GM23338 (cell line): ENCODE measurements around the gene COA6. TPM values are rescaled to one million over a fixed set of nuclear protein-coding genes. Genes with fewer than 3 reads are reported as not detected.

Experiments used
- ATAC-seq: fragments of 200-7000 bp; cut with Tn5 transposase; 3 replicates; pipeline ENCODE4 v1.9.1; 2020
- DNase-seq: peaks from one replicate; pipeline ENCODE4 v3.0.0-alpha.2; 2015; ENCODE audit warnings: low spot score
- H2AFZ ChIP-seq: fragments of 200-600 bp; sonication (generic); 2 replicates; pipeline ENCODE4 v1.8.0; 2016; ENCODE audit warnings: antibody characterized with exemption, mild to moderate bottlenecking, moderate library complexity
- H3F3A ChIP-seq: fragments of 200-600 bp; sonication (generic); replicated peaks from 2 replicates; pipeline ENCODE4 v1.8.0; 2017; ENCODE audit warnings: antibody characterized with exemption, mixed run types, low read depth
- H3K27ac ChIP-seq: fragments of 200-600 bp; sonication (generic); 2 replicates; pipeline ENCODE4 v1.6.1; 2016; ENCODE audit warnings: low read depth
- H3K27me3 ChIP-seq: fragments of 200-600 bp; sonication (generic); 2 replicates; pipeline ENCODE4 v1.8.0; 2016; ENCODE audit warnings: mild to moderate bottlenecking, mixed run types, moderate library complexity; ENCODE audit not compliant: insufficient read depth
- H3K36me3 ChIP-seq: fragments of 200-600 bp; sonication (generic); 2 replicates; pipeline ENCODE4 v1.8.0; 2016; ENCODE audit warnings: mild to moderate bottlenecking; ENCODE audit not compliant: insufficient read depth
- H3K4me1 ChIP-seq: fragments of 200-600 bp; sonication (generic); 2 replicates; pipeline ENCODE4 v1.8.0; 2016; ENCODE audit warnings: mild to moderate bottlenecking, moderate library complexity; ENCODE audit not compliant: insufficient read depth
- H3K4me2 ChIP-seq: fragments of 200-600 bp; sonication (generic); 2 replicates; pipeline ENCODE4 v1.7.1; 2017; ENCODE audit warnings: mixed run types
- H3K4me3 ChIP-seq: fragments of 200-600 bp; sonication (generic); 2 replicates; pipeline ENCODE4 v1.6.1; 2016; ENCODE audit warnings: mixed run types
- H3K79me2 ChIP-seq: fragments of 200-600 bp; sonication (generic); replicated peaks from 2 replicates; pipeline ENCODE4 v1.8.0; 2017; ENCODE audit warnings: mild to moderate bottlenecking; ENCODE audit not compliant: insufficient read depth
- H3K9me2 ChIP-seq: fragments of 200-600 bp; sonication (generic); 2 replicates; pipeline ENCODE4 v1.8.0; 2017; ENCODE audit not compliant: insufficient read depth
- H4K20me1 ChIP-seq: fragments of 200-600 bp; sonication (generic); replicated peaks from 2 replicates; pipeline ENCODE4 v1.8.0; 2017; ENCODE audit warnings: mild to moderate bottlenecking; ENCODE audit not compliant: insufficient read depth
- H3K27ac Mint-ChIP-seq: 2 replicates; pipeline ENCODE4 v1.8.0; 2020; ENCODE audit warnings: inconsistent platforms, mild to moderate bottlenecking, moderate library complexity, mixed read lengths
- H3K27me3 Mint-ChIP-seq: 3 replicates; pipeline ENCODE4 v1.8.0; 2022; ENCODE audit warnings: low read depth, mild to moderate bottlenecking, moderate library complexity, mixed read lengths, inconsistent platforms; ENCODE audit not compliant: insufficient read depth, poor library complexity
- H3K36me3 Mint-ChIP-seq: 3 replicates; pipeline ENCODE4 v1.8.0; 2021; ENCODE audit warnings: low read depth, mild to moderate bottlenecking, inconsistent platforms, moderate library complexity, mixed read lengths
- H3K4me1 Mint-ChIP-seq: 3 replicates; pipeline ENCODE4 v1.8.0; 2020; ENCODE audit warnings: mild to moderate bottlenecking, inconsistent platforms, mixed read lengths
- H3K4me3 Mint-ChIP-seq: 3 replicates; pipeline ENCODE4 v1.8.0; 2021; ENCODE audit warnings: moderate library complexity, mild to moderate bottlenecking, inconsistent platforms, mixed read lengths
- H3K9me3 Mint-ChIP-seq: 3 replicates; pipeline ENCODE4 v1.8.0; 2020; ENCODE audit warnings: moderate library complexity, mild to moderate bottlenecking, inconsistent platforms, mixed read lengths
- CREB1 ChIP-seq: fragments of 250-450 bp; sonication (Bioruptor Pico); IDR thresholded peaks from 2 replicates; pipeline ENCODE4 v1.5.0; 2020; ENCODE audit warnings: low read depth, mild to moderate bottlenecking, moderate library complexity
- CTCF ChIP-seq, 2 experiments: fragments of 200-600 bp in 1 of 2; sonication (generic) in 1 of 2; conservative IDR thresholded peaks; 2 replicates each; pipeline versions ENCODE4 v1.5.1 to v1.6.1; 2016 to 2017; ENCODE audit warnings: antibody characterized with exemption in 2 of 2, low read depth in 2 of 2, mild to moderate bottlenecking in 2 of 2, moderate library complexity in 1 of 2
- ETS1 ChIP-seq: IDR thresholded peaks from 2 replicates; pipeline ENCODE4 v1.6.1; 2016; ENCODE audit warnings: antibody characterized with exemption
- EZH2 ChIP-seq: fragments of 200-600 bp; sonication (generic); IDR thresholded peaks from one replicate; pipeline ENCODE4 v1.8.0; 2017; ENCODE audit warnings: antibody characterized with exemption, mild to moderate bottlenecking, low read depth; ENCODE audit not compliant: unreplicated experiment
- EZH2phosphoT487 ChIP-seq: fragments of 200-600 bp; sonication (generic); IDR thresholded peaks from one replicate; pipeline ENCODE4 v1.8.1; 2018; ENCODE audit warnings: antibody characterized with exemption; ENCODE audit not compliant: unreplicated experiment
- JUNB ChIP-seq: IDR thresholded peaks from one replicate; pipeline ENCODE4 v1.6.1; 2016; ENCODE audit warnings: antibody characterized with exemption; ENCODE audit not compliant: unreplicated experiment
- NANOG ChIP-seq: IDR thresholded peaks from 2 replicates; pipeline ENCODE4 v1.6.1; 2016; ENCODE audit warnings: antibody characterized with exemption, borderline replicate concordance
- POLR2AphosphoS5 ChIP-seq: IDR thresholded peaks from 2 replicates; pipeline ENCODE4 v1.6.1; 2016; ENCODE audit warnings: antibody characterized with exemption, low read depth
- REST ChIP-seq: IDR thresholded peaks from one replicate; pipeline ENCODE4 v1.6.1; 2018; ENCODE audit warnings: antibody characterized with exemption; ENCODE audit not compliant: unreplicated experiment
- STAT1 ChIP-seq: IDR thresholded peaks from one replicate; pipeline ENCODE4 v1.6.1; 2016; ENCODE audit warnings: antibody characterized with exemption; ENCODE audit not compliant: unreplicated experiment
- ZNF114 ChIP-seq: fragments of 250-450 bp; sonication (Bioruptor Pico); IDR thresholded peaks from 2 replicates; pipeline ENCODE4 v1.5.0; 2020; ENCODE audit warnings: mild to moderate bottlenecking, moderate library complexity
- ZNF331 ChIP-seq: fragments of 250-450 bp; sonication (Bioruptor Pico); IDR thresholded peaks from 2 replicates; pipeline ENCODE4 v1.5.0; 2020; ENCODE audit warnings: low read depth, mild to moderate bottlenecking, moderate library complexity
- polyA plus RNA-seq: library from polyadenylated mRNA; unstranded; fragments of >200 nt; fragmentation: Nextera tagmentation; extraction: Ambion mirVana; gene quantifications from 2 replicates; pipeline ENCODE4 v1.2.1, GENCODE V29; 2016
- total RNA-seq: library from RNA; depleted of rRNA; stranded (reverse); fragments of >200 nt; shearing (Covaris generic); gene quantifications from 2 replicates; pipeline ENCODE4 v1.2.3, GENCODE V29; 2014

COA6 gene
- total and polyA plus RNA-seq, 2 experiments from 2014 or later = 20.7 to 156 TPM

- TF ChIP-seq ETS1 (no peak), NANOG (no peak), JUNB (no peak), REST (no peak), ZNF331 (CRISPR knock-in tag) (no peak), STAT1 (no peak), POLR2AphosphoS5 (no peak), EZH2 (no peak), ZNF114 (CRISPR knock-in tag) (no peak)
Observed at GRCh38 chr1:234386122-234386521, 12.9 kb downstream of the COA6 start (continued).

- Histone ChIP-seq H2AFZ (no peak overlapping the region), H3F3A (no peaks in the 10 kb centered on the region), H4K20me1 (no peaks in the 10 kb centered on the region), H3K4me3 (no peak overlapping the region), H3K27ac (no peak overlapping the region), H3K9me2 (no peaks in the 10 kb centered on the region), H3K4me2 (no peak overlapping the region), H3K79me2 (no peaks in the 10 kb centered on the region), H3K27me3 (no peaks in the 10 kb centered on the region), H3K4me1 (no peaks in the 10 kb centered on the region), H3K36me3 (peaks cover 4% of the 10 kb centered on the region; the same call in 1 of the 2 replicates)
- Mint-ChIP-seq H3K4me3 (no peak overlapping the region), H3K9me3 (no peaks in the 10 kb centered on the region), H3K27ac (no peak overlapping the region), H3K27me3 (no peaks in the 10 kb centered on the region), H3K4me1 (no peaks in the 10 kb centered on the region), H3K36me3 (peaks cover 18% of the 10 kb centered on the region)
- DNase-seq (no peak), ATAC-seq (no peak)
- TF ChIP-seq ZNF114 (CRISPR knock-in tag) (no peak), NANOG (no peak), JUNB (no peak), STAT1 (no peak), EZH2phosphoT487 (no peak), EZH2 (no peak), REST (no peak), ETS1 (no peak), CREB1 (no peak), CTCF (conservative IDR thresholded peaks at IDR 0.05; ENCODE audit: low read depth in 2 of 2) (no peak)
Observed at GRCh38 chr1:234388094-234388493, 14.8 kb downstream of the COA6 start.
